ENCODE results near the gene DHRS1.
A peak's percentile ranks its signal among the peaks of the same experiment; 100 is the strongest.
"Not testable (repeated sequence)": the region's sequence is repeated elsewhere in the genome, so short reads cannot be mapped to it uniquely, and the experiment has no call there.

DHRS1 gene

GRCh38 chr14:24329736-24330135 is 30.2 kb upstream of the DHRS1 start:
- in situ Hi-C loops (cut with HindIII; ENCODE audit: low pct_ligation_motif_present, low pct_unique_long_range_greater_than_20kb, low sequenced_read_pairs) = no loop called here
- DNase-seq = no peak

GRCh38 chr14:24329073-24329663 is 29.6 kb upstream of the DHRS1 start:
- no peak for DNase-seq
- in situ Hi-C loops (cut with HindIII; ENCODE audit: low pct_ligation_motif_present, low pct_unique_long_range_greater_than_20kb, low sequenced_read_pairs) = no loop called here

GRCh38 chr14:24327914-24328313 is 28.3 kb upstream of the DHRS1 start:
- in situ Hi-C loops (cut with HindIII; ENCODE audit: low pct_ligation_motif_present, low pct_unique_long_range_greater_than_20kb, low sequenced_read_pairs) = not testable (repeated sequence)

GRCh38 chr14:24327303-24327702 is 27.7 kb upstream of the DHRS1 start:
- in situ Hi-C loops (cut with HindIII; ENCODE audit: low pct_ligation_motif_present, low pct_unique_long_range_greater_than_20kb, low sequenced_read_pairs) = no loop called here
- no peak for DNase-seq

More at GRCh38 chr14:24327914-24328313, 28.3 kb upstream of the DHRS1 start:
- DNase-seq = not testable (repeated sequence)

GRCh38 chr14:24325963-24326362 is 26.4 kb upstream of the DHRS1 start:
- DNase-seq = no peak
- in situ Hi-C loops (cut with HindIII; ENCODE audit: low pct_ligation_motif_present, low pct_unique_long_range_greater_than_20kb, low sequenced_read_pairs) = no loop called here

- DNase-seq = no peak
- in situ Hi-C loops (cut with HindIII; ENCODE audit: low pct_ligation_motif_present, low pct_unique_long_range_greater_than_20kb, low sequenced_read_pairs) = no loop called here
Measured at GRCh38 chr14:24325041-24325530, 25.5 kb upstream of the DHRS1 start.

GRCh38 chr14:24324024-24324423 is 24.4 kb upstream of the DHRS1 start:
- no peak for DNase-seq
- in situ Hi-C loops (cut with HindIII; ENCODE audit: low pct_ligation_motif_present, low pct_unique_long_range_greater_than_20kb, low sequenced_read_pairs) = no loop called here

GRCh38 chr14:24323341-24323740 is 23.8 kb upstream of the DHRS1 start:
- in situ Hi-C loops (cut with HindIII; ENCODE audit: low pct_ligation_motif_present, low pct_unique_long_range_greater_than_20kb, low sequenced_read_pairs) = no loop called here
- DNase-seq = no peak

GRCh38 chr14:24322672-24323071 is 23.1 kb upstream of the DHRS1 start:
- in situ Hi-C loops (cut with HindIII; ENCODE audit: low pct_ligation_motif_present, low pct_unique_long_range_greater_than_20kb, low sequenced_read_pairs) = no loop called here
- no peak for DNase-seq

- in situ Hi-C loops (cut with HindIII; ENCODE audit: low pct_ligation_motif_present, low pct_unique_long_range_greater_than_20kb, low sequenced_read_pairs) = no loop called here
- no peak for DNase-seq
Measured at GRCh38 chr14:24321212-24321975, 21.8 kb upstream of the DHRS1 start.

GRCh38 chr14:24317141-24317928 is 17.8 kb upstream of the DHRS1 start:
- no peak for DNase-seq
- in situ Hi-C loops (cut with HindIII; ENCODE audit: low pct_ligation_motif_present, low pct_unique_long_range_greater_than_20kb, low sequenced_read_pairs) = no loop called here

- in situ Hi-C loops (cut with HindIII; ENCODE audit: low pct_ligation_motif_present, low pct_unique_long_range_greater_than_20kb, low sequenced_read_pairs) = no loop called here
- no peak for DNase-seq
Measured at GRCh38 chr14:24316597-24316950, 17.0 kb upstream of the DHRS1 start.

GRCh38 chr14:24315807-24316596 is 16.4 kb upstream of the DHRS1 start:
- no peak for DNase-seq

GRCh38 chr14:24315243-24315806 is 15.7 kb upstream of the DHRS1 start:
- no peak for DNase-seq
- in situ Hi-C loops (cut with HindIII; ENCODE audit: low pct_ligation_motif_present, low pct_unique_long_range_greater_than_20kb, low sequenced_read_pairs) = no loop called here

More at GRCh38 chr14:24315807-24316596, 16.4 kb upstream of the DHRS1 start:
- in situ Hi-C loops (cut with HindIII; ENCODE audit: low pct_ligation_motif_present, low pct_unique_long_range_greater_than_20kb, low sequenced_read_pairs) = no loop called here

GRCh38 chr14:24314377-24315193 is 15.0 kb upstream of the DHRS1 start:
- in situ Hi-C loops (cut with HindIII; ENCODE audit: low pct_ligation_motif_present, low pct_unique_long_range_greater_than_20kb, low sequenced_read_pairs) = no loop called here
- no peak for DNase-seq

GRCh38 chr14:24313913-24314312 is 14.3 kb upstream of the DHRS1 start:
- DNase-seq = no peak
- in situ Hi-C loops (cut with HindIII; ENCODE audit: low pct_ligation_motif_present, low pct_unique_long_range_greater_than_20kb, low sequenced_read_pairs) = no loop called here

GRCh38 chr14:24312736-24313507 is 13.3 kb upstream of the DHRS1 start:
- peak; percentile 32 for DNase-seq
- in situ Hi-C loops (cut with HindIII; ENCODE audit: low pct_ligation_motif_present, low pct_unique_long_range_greater_than_20kb, low sequenced_read_pairs) = no loop called here

Data from ACHN (cell line).